ENCODE results near the gene MOCS3.

DNA sequence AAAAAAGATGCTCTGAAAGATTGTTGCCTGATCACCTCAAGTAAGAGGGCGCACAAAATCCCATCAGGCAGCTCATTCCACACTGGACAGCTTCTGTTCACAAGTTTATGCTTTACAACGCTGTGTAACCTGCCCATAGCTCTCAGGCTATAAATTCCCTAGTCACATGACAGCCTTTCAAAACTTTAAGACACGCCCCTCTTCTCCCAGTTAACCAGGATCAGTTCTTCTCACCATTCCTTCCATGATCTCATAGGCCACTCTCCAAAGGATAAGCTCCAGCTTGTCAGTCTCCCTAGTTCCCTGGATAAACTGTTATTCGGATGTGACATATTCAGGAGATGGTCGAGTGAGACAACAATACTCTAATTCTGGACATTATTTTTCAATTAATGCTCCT lies 42.4 kb upstream of the MOCS3 start:
- TF ChIP-seq, protein P1, sequence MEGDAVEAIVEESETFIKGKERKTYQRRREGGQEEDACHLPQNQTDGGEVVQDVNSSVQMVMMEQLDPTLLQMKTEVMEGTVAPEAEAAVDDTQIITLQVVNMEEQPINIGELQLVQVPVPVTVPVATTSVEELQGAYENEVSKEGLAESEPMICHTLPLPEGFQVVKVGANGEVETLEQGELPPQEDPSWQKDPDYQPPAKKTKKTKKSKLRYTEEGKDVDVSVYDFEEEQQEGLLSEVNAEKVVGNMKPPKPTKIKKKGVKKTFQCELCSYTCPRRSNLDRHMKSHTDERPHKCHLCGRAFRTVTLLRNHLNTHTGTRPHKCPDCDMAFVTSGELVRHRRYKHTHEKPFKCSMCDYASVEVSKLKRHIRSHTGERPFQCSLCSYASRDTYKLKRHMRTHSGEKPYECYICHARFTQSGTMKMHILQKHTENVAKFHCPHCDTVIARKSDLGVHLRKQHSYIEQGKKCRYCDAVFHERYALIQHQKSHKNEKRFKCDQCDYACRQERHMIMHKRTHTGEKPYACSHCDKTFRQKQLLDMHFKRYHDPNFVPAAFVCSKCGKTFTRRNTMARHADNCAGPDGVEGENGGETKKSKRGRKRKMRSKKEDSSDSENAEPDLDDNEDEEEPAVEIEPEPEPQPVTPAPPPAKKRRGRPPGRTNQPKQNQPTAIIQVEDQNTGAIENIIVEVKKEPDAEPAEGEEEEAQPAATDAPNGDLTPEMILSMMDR (IDR thresholded peaks at IDR 0.05; ENCODE audit: borderline replicate concordance, extremely low read depth, low read length, poor library complexity, severe bottlenecking), result no peak
- no peak for TF ChIP-seq EZH2 (IDR thresholded peaks at IDR 0.05; ENCODE audit: borderline replicate concordance, low read depth, low read length, severe bottlenecking)

All from DND-41 (cell line).